HepG2 (cell line): ENCODE results near the gene SEC61A1. TPM values are rescaled to one million over a fixed set of nuclear protein-coding genes. Genes with fewer than 3 reads are reported as not detected.

Source experiments
- ATAC-seq: fragments of 200-7000 bp; cut with Tn5 transposase; 3 replicates; pipeline ENCODE4 v1.9.1; 2020; ENCODE audit warnings: mild to moderate bottlenecking, moderate library complexity
- Bru-seq: library from RNA; stranded (reverse); fragments of 400-500 nt; gene quantifications from one replicate; lab custom pipeline; 2021; lab: Mats Ljungman, UMichigan
- BruChase-seq, 2 experiments: library from RNA; stranded (reverse); fragments of 400-500 nt; gene quantifications; one replicate each; lab custom pipeline; 2021; lab: Mats Ljungman, UMichigan
- BruUV-seq: library from RNA; stranded (reverse); fragments of 400-500 nt; replicated peaks from 2 replicates; lab custom pipeline; 2021; lab: Mats Ljungman, UMichigan
- CTCF ChIA-PET: fragments of 300-600 bp; formaldehyde crosslinking; extraction: SDS; loops from one replicate; lab custom pipeline; 2021; ENCODE audit warnings: low total read pairs, inconsistent platforms, low intra/inter-chr PET ratio; lab: Yijun Ruan, JAX
- POLR2A ChIA-PET: fragments of 350-600 bp; sonication (Branson Sonifier 250); formaldehyde crosslinking; loops from one replicate; lab custom pipeline; 2020; ENCODE audit warnings: antibody characterized with exemption, inconsistent platforms; lab: Yijun Ruan, JAX
- DNase-seq: peaks from one replicate; pipeline ENCODE4 v3.0.0-alpha.2; 2015; ENCODE audit warnings: low spot score
- FAIRE-seq: peaks from 3 replicates; lab custom pipeline; 2011; peaks lifted over from hg19 to GRCh38; lab: Jason Lieb, UNC
- H2AFZ ChIP-seq: one replicate; pipeline ENCODE4 v1.6.1; 2011; ENCODE audit warnings: low read length, inconsistent platforms
- H3K27ac ChIP-seq: fragments of 300-600 bp; 3 replicates; pipeline ENCODE4 v1.8.0; 2011; ENCODE audit warnings: mixed run types, mild to moderate bottlenecking, mixed read lengths, low read length, inconsistent platforms; ENCODE audit not compliant: insufficient read depth; ENCODE audit errors: extremely low read length
- H3K27me3 ChIP-seq, 2 experiments: fragments of 200-600 bp in 1 of 2; 2 replicates in 1 of 2; 3 replicates in 1 of 2; pipeline versions ENCODE4 v1.6.0 to v1.8.0; 2011; ENCODE audit warnings: low read length in 2 of 2, mild to moderate bottlenecking in 2 of 2, moderate library complexity in 2 of 2, inconsistent platforms in 1 of 2; ENCODE audit not compliant: insufficient read depth in 2 of 2, control insufficient read depth in 1 of 2
- H3K36me3 ChIP-seq, 2 experiments: fragments of 200-600 bp in 1 of 2; replicated peaks in 1 of 2; 2 replicates in 1 of 2; 3 replicates in 1 of 2; pipeline versions ENCODE4 v1.5.1 to v1.8.0; 2011; ENCODE audit warnings: low read length in 2 of 2, inconsistent platforms in 1 of 2; ENCODE audit not compliant: insufficient read depth in 2 of 2, control insufficient read depth in 1 of 2
- H3K4me1 ChIP-seq: 2 replicates; pipeline ENCODE4 v1.5.1; 2012; ENCODE audit warnings: low read length, inconsistent platforms; ENCODE audit not compliant: insufficient read depth
- H3K4me2 ChIP-seq: 2 replicates; pipeline ENCODE4 v1.6.0; 2011; ENCODE audit warnings: low read depth, low read length, inconsistent platforms
- H3K4me3 ChIP-seq, 3 experiments: fragments of 200-600 bp in 1 of 3; sonication (generic), shearing (Covaris generic) in 1 of 3; replicated peaks in 1 of 3; 2 replicates each; pipeline ENCODE4 v1.5.1; 2011 to 2016; ENCODE audit warnings: low read length in 3 of 3, inconsistent platforms in 2 of 3, low read depth in 2 of 3, mild to moderate bottlenecking in 2 of 3, control low read depth in 1 of 3, mixed read lengths in 1 of 3; ENCODE audit not compliant: insufficient read depth in 1 of 3
- H3K79me2 ChIP-seq: one replicate; pipeline ENCODE4 v1.6.1; 2011; ENCODE audit warnings: low read length, inconsistent platforms; ENCODE audit not compliant: insufficient read depth
- H3K9ac ChIP-seq: 2 replicates; pipeline ENCODE4 v1.6.0; 2011; ENCODE audit warnings: mild to moderate bottlenecking, low read depth, low read length, inconsistent platforms; ENCODE audit not compliant: insufficient read depth
- H3K9me3 ChIP-seq: 2 replicates; pipeline ENCODE4 v1.5.1; 2012; ENCODE audit warnings: mild to moderate bottlenecking, low read length
- H4K20me1 ChIP-seq: 2 replicates; pipeline ENCODE4 v1.6.0; 2011; ENCODE audit warnings: inconsistent platforms, mild to moderate bottlenecking, low read length, moderate library complexity; ENCODE audit not compliant: insufficient read depth
- HMGXB3 ChIP-seq: sonication (generic); formaldehyde crosslinking; IDR thresholded peaks from 2 replicates; pipeline ENCODE4 v1.4.0; 2020; ENCODE audit warnings: missing genetic modification reagents, borderline replicate concordance
- HOXA9 ChIP-seq: sonication (generic); formaldehyde crosslinking; IDR thresholded peaks from 2 replicates; pipeline ENCODE4 v1.8.1; 2022; ENCODE audit warnings: missing genetic modification reagents, mild to moderate bottlenecking, moderate library complexity, borderline replicate concordance
- NR2F6 ChIP-seq, 2 experiments: IDR thresholded peaks; 2 replicates each; pipeline ENCODE4 v1.6.1; 2016; ENCODE audit warnings: antibody characterized with exemption in 1 of 2, mild to moderate bottlenecking in 1 of 2
- ZNF512 ChIP-seq: sonication (generic); formaldehyde crosslinking; IDR thresholded peaks from 2 replicates; pipeline ENCODE4 v1.4.0; 2020; ENCODE audit warnings: mild to moderate bottlenecking, missing genetic modification reagents
- ZNF513 ChIP-seq: sonication (generic); formaldehyde crosslinking; conservative IDR thresholded peaks from 2 replicates; pipeline ENCODE4 v1.5.0; 2020; ENCODE audit warnings: missing genetic modification reagents
- ZNF740 ChIP-seq: sonication (generic); formaldehyde crosslinking; IDR thresholded peaks from 2 replicates; pipeline ENCODE4 v1.4.0; 2020; ENCODE audit warnings: missing genetic modification reagents
- ZNF772 ChIP-seq: sonication (generic); formaldehyde crosslinking; IDR thresholded peaks from 2 replicates; pipeline ENCODE4 v1.5.0; 2020; ENCODE audit warnings: mild to moderate bottlenecking, missing genetic modification reagents
- whole genome bisulfite sequencing: methylation state at CpG from one replicate; pipeline ENCODE4 v1.1.6; 2017; ENCODE audit warnings: low lambda C conversion rate; 5-methylcytosine and 5-hydroxymethylcytosine counted together
- in situ Hi-C: cut with HindIII; loops from 2 replicates; pipeline ENCODE4 v1.10.0; 2017; ENCODE audit warnings: low pct_unique_long_range_greater_than_20kb; ENCODE audit not compliant: extremely low pct_ligation_motif_present
- intact Hi-C: fragments of 100-400 bp; cut with micrococcal nuclease; formaldehyde crosslinking; loops from one replicate; pipeline ENCODE4 v1.10.0; 2022; ENCODE audit not compliant: unreplicated experiment
- long read RNA-seq, 2 experiments: library from RNA in 1 of 2; library from polyadenylated mRNA in 1 of 2; stranded (forward) in 1 of 2; unstranded in 1 of 2; transcript quantifications; one replicate each; pipeline ENCODE4 v2.0.0, GENCODE V29; 2019 to 2022
- polyA minus RNA-seq, 3 experiments: library from RNA; depleted of rRNA, polyadenylated mRNA; stranded (reverse); fragments of >200 nt; gene quantifications; 2 replicates each; pipeline ENCODE4 v1.2.3, GENCODE V29; 2011; ENCODE audit warnings: low replicate concordance in 1 of 3
- polyA plus RNA-seq, 8 experiments: library from polyadenylated mRNA; depleted of rRNA in 3 of 8; stranded (reverse) in 7 of 8; unstranded in 1 of 8; fragments of >200 nt; fragmentation: Illumina TruSeq in 4 of 8; extraction: Trizol in 4 of 8; gene quantifications; 2 replicates each; pipeline versions ENCODE4 v1.2.1 to v1.2.3, GENCODE V29; 2011 to 2016; ENCODE audit warnings: low read depth in 4 of 8, missing spikeins in 1 of 8, mixed read lengths in 1 of 8; ENCODE audit not compliant: insufficient read depth in 1 of 8
- total RNA-seq, 5 experiments: library from RNA; depleted of rRNA; stranded (reverse); fragments of >200 nt; fragmentation: Illumina TruSeq; extraction: Trizol; gene quantifications; 2 replicates each; pipeline ENCODE4 v1.2.3, GENCODE V29; 2016; ENCODE audit warnings: low read depth in 1 of 5

Gene SEC61A1
- 128 and 203 TPM in 2 replicates for total RNA-seq (2016; rRNA removed; fragmentation: Illumina TruSeq; extraction: Trizol)
- total RNA-seq (2016; cell fraction: cytosol; rRNA removed; fragmentation: Illumina TruSeq; extraction: Trizol; ENCODE audit: low read depth): 23.2 and 24.0 TPM in 2 replicates
- 113 and 205 TPM in 2 replicates for total RNA-seq (2016; cell fraction: insoluble cytoplasmic fraction; rRNA removed; fragmentation: Illumina TruSeq; extraction: Trizol)
- 77.7 and 81.8 TPM in 2 replicates for total RNA-seq (2016; cell fraction: membrane; rRNA removed; fragmentation: Illumina TruSeq; extraction: Trizol)
- 217 and 248 TPM in 2 replicates for total RNA-seq (2016; cell fraction: nucleus; rRNA removed; fragmentation: Illumina TruSeq; extraction: Trizol)
- 170 and 173 TPM in 2 replicates for polyA plus RNA-seq (2011; rRNA removed)
- 169 and 191 TPM in 2 replicates for polyA plus RNA-seq (2011; cell fraction: cytosol; rRNA removed)
- polyA plus RNA-seq (2011; cell fraction: nucleus; rRNA removed): 153 and 160 TPM in 2 replicates
- 121 and 145 TPM in 2 replicates for polyA plus RNA-seq (2012)
- 19.7 and 20.8 TPM in 2 replicates for polyA plus RNA-seq (2016; cell fraction: cytosol; fragmentation: Illumina TruSeq; extraction: Trizol; ENCODE audit: low read depth)
- 101 and 109 TPM in 2 replicates for polyA plus RNA-seq (2016; cell fraction: insoluble cytoplasmic fraction; fragmentation: Illumina TruSeq; extraction: Trizol; ENCODE audit: low read depth)
- 42.6 and 47.4 TPM in 2 replicates for polyA plus RNA-seq (2016; cell fraction: membrane; fragmentation: Illumina TruSeq; extraction: Trizol; ENCODE audit: low read depth)
- 314 and 317 TPM in 2 replicates for polyA plus RNA-seq (2016; cell fraction: nucleus; fragmentation: Illumina TruSeq; extraction: Trizol; ENCODE audit: insufficient read depth, low read depth)
- polyA minus RNA-seq (2011; rRNA and poly(A)+ RNA removed; ENCODE audit: low replicate concordance): 520 and 651 TPM in 2 replicates
- 181 and 199 TPM in 2 replicates for polyA minus RNA-seq (2011; cell fraction: cytosol; rRNA and poly(A)+ RNA removed)
- polyA minus RNA-seq (2011; cell fraction: nucleus; rRNA and poly(A)+ RNA removed): 116 and 132 TPM in 2 replicates
- Bru-seq, nascent RNA: percentile 97 among the genes with signal in this experiment
- percentile 99 among the genes with signal in this experiment for BruChase-seq, experiment 1, labeled RNA remaining after a 6-hour chase
- BruChase-seq, experiment 2, labeled RNA remaining after a 2-hour chase: percentile 98 among the genes with signal in this experiment
- long read RNA-seq, experiment 1, transcript SEC61A1-201 (12 exons, 3,635 nt): major isoform, 176 of 286 reads
- long read RNA-seq, experiment 1, partial matches to known transcripts: 94 of 286 reads
- long read RNA-seq, experiment 1, other reads (novel, unspliced or antisense): 14 of 286 reads
- long read RNA-seq, experiment 2, transcript SEC61A1-201 (12 exons, 3,635 nt): major isoform, 296 of 767 reads
- long read RNA-seq, experiment 2, partial matches to known transcripts: 66 of 767 reads
- long read RNA-seq, experiment 2, other reads (novel, unspliced or antisense): 402 of 767 reads

- H3K36me3 ChIP-seq: peaks cover 5 to 25% of the 10 kb centered on the region in 2 experiments
- peaks cover 54% of the 10 kb centered on the region for H3K79me2 ChIP-seq
- H2AFZ ChIP-seq: no peak within 1 kb of the TSS
- peaks cover 24% of the 10 kb centered on the region for H4K20me1 ChIP-seq
- H3K9ac ChIP-seq: peak within 1 kb of the TSS; percentile 99
- no peaks in the 10 kb centered on the region for H3K9me3 ChIP-seq
- FAIRE-seq (peak; percentile 23), DNase-seq (peak; percentile 86), ATAC-seq (peak; percentile 95)
- POLR2A ChIA-PET: interaction anchor here (0.5 to 1.8 kb wide), 3 partner anchors 13 to 71 kb away, joined by 3 to 6 read pairs (median 5); partner anchors contain the start of gene RUVBL1
- peak within 1 kb of the TSS; percentile 96 to 100 (median 98) for H3K4me3 ChIP-seq
- H3K4me1 ChIP-seq: peaks cover 37% of the 10 kb centered on the region
- H3K4me2 ChIP-seq: peak within 1 kb of the TSS; percentile 96
- intact Hi-C loops (loop anchor here (2.0 kb wide), 1 partner anchor 41 kb away; no protein-coding TSS in a partner anchor), in situ Hi-C loops (no loop called here)
- CTCF ChIA-PET: no interaction called here
- H3K27me3 ChIP-seq: peaks cover 0 to 5% of the 10 kb centered on the region in 2 experiments; a peak in 1 of 5 replicates
- no TSS peak for BruUV-seq
- WGBS: 0% methylated on average over 9 of the region's 90 CpGs
- H3K27ac ChIP-seq: peak within 1 kb of the TSS; percentile 93
- TF ChIP-seq ZNF740 (peak; percentile 54; the same call in 1 of the 2 replicates), ZNF772 (CRISPR knock-in tag) (no peak), ZNF512 (CRISPR knock-in tag) (peak; percentile 68; the same call in 1 of the 2 replicates), NR2F6 (IDR thresholded peaks at IDR 0.05) (no peak), NR2F6 (CRISPR knock-in tag; IDR thresholded peaks at IDR 0.05) (0 out of 2 replicates have a peak, but pooled peaks have one; percentile 24), HOXA9 (CRISPR knock-in tag) (no peak), ZNF513 (CRISPR knock-in tag) (peak; percentile 31; the same call in 1 of the 2 replicates), HMGXB3 (CRISPR knock-in tag) (peak; percentile 35; the same call in 1 of the 2 replicates)
Observed at GRCh38 chr3:128051837-128052594, at the start of gene SEC61A1. Gene SEC61A1, plus strand, starts transcription at chr3:128052437. Its CDS starts 116 bp downstream, at chr3:128052553.
